Measurements from ENCODE around the gene MACROH2A1.

DNA sequence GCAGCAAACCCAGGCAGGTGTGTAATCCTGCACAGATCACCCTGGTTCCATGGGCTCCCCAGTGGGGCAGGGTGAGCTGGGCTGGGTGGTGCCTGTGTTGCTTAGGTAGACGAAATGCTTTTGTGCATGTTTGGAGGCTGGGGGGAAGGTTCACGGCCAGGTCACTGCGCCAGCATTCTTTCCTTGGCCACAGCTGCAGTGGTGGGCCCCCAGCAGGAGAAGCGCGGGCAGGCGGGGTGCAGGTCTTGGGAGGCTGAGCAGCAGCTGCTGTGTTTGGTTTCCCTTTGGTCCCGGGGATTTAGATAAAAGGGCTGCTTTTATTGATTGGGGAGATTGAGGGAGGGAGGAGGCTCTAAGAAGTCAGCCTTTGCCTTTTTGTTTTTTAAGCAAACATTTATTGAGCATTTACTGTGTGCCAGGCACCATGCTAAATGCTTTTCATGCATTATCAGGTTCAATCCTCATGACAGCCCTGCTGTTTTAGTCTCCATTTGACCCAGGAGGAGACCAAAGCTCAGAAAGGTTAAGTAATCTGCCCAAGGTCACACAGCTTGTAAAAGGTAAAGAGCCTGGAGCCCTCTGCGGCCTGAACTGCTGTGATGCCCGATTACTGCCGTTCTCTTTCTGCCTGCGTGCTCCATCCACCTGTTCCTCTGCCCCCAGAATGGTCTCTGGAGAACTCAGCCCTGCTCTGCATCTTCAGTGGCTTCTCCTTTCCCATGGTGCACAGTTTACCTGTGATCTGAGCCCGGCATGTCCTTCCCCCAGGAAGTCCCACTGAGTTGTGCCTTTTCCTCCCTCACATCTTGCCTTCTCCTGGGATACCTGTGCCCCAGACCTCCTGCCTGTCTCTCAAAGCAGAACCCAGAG lies 94.4 kb downstream of the MACROH2A1 start:
- TF ChIP-seq, protein P1, sequence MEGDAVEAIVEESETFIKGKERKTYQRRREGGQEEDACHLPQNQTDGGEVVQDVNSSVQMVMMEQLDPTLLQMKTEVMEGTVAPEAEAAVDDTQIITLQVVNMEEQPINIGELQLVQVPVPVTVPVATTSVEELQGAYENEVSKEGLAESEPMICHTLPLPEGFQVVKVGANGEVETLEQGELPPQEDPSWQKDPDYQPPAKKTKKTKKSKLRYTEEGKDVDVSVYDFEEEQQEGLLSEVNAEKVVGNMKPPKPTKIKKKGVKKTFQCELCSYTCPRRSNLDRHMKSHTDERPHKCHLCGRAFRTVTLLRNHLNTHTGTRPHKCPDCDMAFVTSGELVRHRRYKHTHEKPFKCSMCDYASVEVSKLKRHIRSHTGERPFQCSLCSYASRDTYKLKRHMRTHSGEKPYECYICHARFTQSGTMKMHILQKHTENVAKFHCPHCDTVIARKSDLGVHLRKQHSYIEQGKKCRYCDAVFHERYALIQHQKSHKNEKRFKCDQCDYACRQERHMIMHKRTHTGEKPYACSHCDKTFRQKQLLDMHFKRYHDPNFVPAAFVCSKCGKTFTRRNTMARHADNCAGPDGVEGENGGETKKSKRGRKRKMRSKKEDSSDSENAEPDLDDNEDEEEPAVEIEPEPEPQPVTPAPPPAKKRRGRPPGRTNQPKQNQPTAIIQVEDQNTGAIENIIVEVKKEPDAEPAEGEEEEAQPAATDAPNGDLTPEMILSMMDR (IDR thresholded peaks at IDR 0.05; ENCODE audit: low read depth, low read length): no peak
- no peak for TF ChIP-seq EZH2phosphoT487 (IDR thresholded peaks at IDR 0.05; ENCODE audit: low read depth)

All from OCI-LY3 (cell line).